IPS DF 4.7 (cell line): Measurements from ENCODE around the gene TTC9.

Experiments used
- DNase-seq: peaks from one replicate; pipeline ENCODE4 v3.0.0-alpha.2; 2013; ENCODE audit warnings: low spot score; ENCODE audit errors: extremely low read depth

Gene TTC9

DNA sequence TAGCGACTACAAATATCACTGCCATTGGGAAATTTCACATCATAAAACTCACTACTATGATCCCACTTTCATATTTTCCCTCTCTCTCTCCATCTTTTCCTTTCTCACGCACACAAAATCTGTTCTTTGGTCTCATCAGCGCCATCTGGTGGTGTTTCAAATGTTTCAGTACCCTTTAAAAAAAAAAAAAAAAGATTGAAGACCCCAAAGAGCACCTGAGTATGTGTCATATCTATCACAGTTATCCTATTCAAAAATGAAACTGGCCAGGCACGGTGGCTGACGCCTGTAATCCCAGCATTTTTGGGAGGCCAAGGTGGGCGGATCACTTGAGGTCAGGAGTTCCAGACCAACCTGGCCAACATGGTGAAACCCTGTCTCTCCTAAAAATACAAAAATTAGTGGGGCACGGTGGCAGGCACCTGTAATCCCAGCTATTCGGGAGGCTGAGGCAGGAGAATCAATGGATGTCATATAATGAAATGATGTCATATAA is 72.4 kb downstream of the TTC9 start:
- DNase-seq, result no peak

DNA sequence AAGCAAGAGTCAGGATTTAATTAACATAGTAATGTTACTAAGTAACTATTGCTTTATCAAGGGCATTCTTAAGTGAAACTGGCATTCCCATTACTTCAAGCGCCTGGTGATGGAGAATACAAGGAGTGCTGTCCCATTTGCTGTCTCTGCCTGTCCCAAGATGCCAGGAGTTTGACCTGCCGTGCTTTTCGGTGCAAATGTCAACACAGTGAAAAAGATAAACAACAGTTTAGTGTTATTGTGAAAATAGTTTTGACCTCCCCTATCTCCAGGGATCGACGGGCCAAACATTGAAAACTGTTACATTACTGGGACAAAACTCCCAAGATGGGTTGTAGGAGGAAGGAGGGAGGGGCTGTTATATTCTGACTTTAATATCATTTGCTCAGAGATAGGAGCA is 74.8 kb downstream of the TTC9 start:
- DNase-seq, result no peak

DNA sequence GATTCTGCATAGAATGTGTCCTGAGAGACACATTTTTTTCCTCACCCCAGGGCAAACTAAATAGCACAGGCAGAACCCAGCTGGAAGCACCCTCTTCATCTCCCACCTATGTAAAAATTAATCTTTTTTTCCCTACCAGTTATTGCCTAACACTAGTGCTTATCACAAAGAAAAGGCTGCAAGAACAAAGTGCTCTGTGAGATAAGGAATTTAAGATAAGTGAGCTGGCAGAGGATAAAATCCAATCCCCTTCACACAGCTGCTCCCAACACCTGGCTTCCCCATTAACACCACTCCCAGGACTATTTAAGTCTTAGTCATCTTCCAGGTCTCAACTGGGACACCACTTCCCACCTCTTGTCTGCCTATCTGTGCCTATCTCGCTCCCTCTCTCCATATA is 75.2 kb downstream of the TTC9 start:
- DNase-seq, result no peak

DNA sequence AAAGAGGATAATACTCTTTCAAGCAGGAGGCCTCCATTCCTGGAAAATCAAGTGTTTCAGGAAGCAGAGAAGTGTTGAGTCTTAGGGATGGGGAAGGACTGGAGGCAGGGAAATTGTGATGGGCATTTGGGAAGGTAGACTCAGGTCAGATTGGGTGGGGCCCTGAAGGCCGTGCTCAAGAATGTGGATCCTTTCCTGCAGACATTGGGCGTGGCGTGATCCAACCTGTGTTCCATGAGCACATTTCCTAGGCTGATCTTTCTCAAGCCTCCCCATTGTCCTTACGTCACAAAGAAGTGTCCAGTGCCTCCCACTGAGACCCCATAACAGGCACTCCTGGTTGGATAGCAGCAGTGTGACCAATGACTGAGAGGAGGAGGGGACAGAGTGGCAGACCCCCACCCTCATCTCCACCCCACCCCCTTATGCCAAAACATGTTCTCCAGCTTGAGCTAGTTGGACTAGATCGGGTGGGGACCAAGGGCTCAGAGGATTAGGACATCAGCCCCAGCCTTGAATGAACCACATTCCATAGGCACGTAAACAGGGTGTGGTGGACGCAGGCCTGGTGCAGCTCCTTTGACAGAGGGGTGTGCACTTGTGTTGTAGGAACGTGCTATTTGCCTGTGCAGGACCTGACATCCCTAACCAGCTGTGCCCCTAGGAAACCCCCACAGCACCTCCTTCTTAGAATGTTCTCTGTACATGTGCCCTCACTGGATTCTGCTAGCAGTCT is 76.8 kb downstream of the TTC9 start:
- DNase-seq, result no peak

DNA sequence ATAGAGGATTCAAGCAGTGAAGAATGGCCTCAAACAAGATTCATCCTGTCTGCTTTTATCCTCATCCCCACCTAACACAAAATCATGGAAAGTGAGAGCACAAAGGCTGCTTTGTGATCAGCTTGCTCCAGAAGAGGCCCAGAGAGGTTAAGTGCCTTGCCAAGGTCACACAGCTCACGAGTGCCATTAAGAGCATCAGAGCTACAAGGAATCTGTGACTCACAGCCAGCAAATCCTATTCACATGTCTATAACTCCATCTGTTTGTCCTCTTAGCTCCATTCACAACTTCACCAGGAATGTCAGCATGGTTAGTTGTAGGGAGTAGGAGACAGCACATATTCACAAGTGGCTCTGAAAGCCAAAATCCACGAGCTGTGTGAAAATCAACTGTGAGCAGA is 79.8 kb downstream of the TTC9 start:
- DNase-seq, result no peak

DNA sequence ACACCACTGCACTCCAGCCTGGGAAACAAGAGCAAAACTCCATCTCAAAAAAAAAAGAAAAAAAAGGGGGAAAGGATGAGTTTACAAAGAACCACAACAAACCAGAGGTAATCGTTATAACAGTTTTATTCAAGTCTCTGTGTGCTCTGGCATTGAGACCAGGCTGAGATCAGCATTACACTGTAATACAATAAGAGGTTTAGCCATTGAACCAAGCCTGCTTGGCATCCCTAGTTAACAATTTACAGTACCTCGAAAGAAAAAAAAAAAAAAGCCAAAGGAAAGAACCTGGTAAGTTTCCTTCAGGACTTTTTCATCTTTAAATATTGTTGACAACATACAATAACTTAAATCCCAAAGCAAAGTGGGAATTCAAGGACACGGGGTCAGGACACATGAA is 80.7 kb downstream of the TTC9 start:
- DNase-seq, result no peak

DNA sequence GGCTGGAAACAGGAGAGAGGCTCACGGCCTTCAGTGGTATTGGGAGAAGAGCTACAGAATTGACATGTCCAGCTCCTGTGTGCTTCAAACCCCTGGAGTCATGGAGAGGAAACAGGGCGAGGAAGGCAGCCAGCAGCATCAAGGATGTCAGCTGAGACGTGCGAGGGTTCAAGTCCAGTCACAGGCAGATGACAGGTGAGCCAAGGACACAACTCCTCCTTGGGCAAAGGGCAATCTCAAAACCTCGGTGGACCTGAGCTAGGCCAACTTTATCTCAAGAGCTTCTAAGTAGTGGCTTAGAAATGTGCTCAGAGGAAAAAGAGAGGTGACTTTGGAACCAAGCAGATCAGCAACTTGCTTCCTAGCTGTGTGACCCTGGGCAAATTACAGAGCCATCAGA is 81.6 kb downstream of the TTC9 start:
- DNase-seq, result no peak

DNA sequence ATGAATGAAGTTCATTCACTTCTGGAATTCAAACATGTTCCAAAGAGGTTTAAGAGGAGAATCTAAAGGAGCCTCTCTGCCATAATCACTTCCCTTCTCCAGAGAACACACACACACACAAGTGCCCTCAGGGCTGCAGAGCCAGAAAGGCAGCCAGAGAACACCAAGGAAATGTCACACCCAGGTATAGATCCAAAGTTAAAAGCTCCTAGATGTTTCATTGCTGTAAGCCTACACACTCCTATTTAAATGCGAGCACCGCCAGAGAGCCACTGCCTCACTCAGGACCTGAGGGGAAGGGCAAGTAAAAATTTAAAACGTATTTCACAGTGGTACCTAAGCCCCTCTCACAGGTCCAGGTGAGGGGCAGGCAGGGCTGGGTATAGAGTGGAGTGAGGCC is 82.4 kb downstream of the TTC9 start:
- DNase-seq, result no peak

DNA sequence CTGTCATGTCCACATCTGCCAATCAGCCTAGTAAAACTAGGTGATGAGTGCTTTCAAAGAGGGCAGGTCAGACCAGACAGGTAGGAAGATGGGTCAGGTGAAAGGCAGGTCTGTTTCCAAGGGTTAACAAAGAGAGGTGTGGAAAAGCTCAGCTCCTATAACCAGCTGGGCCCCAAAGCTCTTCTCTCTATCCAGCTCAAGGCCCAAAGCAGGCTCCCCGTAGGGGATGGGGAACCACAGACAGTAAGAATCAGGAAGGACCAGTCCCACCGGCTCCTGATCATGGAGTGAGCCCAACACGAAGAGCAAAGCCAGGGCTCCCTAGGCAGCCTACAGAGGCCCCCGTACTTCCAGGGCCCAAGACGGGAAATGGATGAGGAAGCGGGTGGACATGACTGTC is 83.2 kb downstream of the TTC9 start:
- no peak for DNase-seq
